Retinal pigment epithelial cell (primary cell): ENCODE results near the gene ANKRD27.
"Not testable (repeated sequence)": the region's sequence is repeated elsewhere in the genome, so short reads cannot be mapped to it uniquely, and the experiment has no call there.

ENCODE experiments used
- DNase-seq: peaks from one replicate; pipeline ENCODE4 v3.0.0-alpha.2; 2010; ENCODE audit warnings: low read depth
- H3K4me3 ChIP-seq: 2 replicates; pipeline ENCODE4 v1.5.1; 2011; ENCODE audit warnings: mild to moderate bottlenecking, low read length, control low read depth, moderate library complexity
- CTCF ChIP-seq: conservative IDR thresholded peaks from 2 replicates; pipeline ENCODE4 v1.5.1; 2011; ENCODE audit warnings: low read depth, low read length, control low read depth, inconsistent platforms

The ANKRD27 gene

DNA sequence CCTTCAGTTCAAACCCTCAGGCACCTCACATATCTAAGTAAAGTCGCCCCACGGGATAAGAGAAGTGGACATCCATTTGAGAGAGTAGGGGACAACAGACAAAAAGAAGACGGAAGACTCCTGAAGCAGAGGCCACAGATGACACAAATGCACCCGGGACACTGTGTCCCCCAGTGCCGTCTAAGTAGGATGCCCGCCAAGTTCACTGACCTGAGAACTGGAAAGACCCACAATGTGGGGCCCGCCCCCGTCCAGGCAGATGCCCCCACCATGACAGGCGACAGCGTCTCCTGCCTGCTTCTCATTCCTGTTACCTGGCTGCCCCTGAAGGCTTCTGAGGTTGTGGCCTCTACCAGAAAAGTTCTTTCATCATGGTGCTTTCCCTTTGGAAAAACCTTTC is 16.9 kb downstream of the ANKRD27 start:
- no peak for TF ChIP-seq CTCF
- no peak for DNase-seq
- no peak overlapping the region for H3K4me3 ChIP-seq

DNA sequence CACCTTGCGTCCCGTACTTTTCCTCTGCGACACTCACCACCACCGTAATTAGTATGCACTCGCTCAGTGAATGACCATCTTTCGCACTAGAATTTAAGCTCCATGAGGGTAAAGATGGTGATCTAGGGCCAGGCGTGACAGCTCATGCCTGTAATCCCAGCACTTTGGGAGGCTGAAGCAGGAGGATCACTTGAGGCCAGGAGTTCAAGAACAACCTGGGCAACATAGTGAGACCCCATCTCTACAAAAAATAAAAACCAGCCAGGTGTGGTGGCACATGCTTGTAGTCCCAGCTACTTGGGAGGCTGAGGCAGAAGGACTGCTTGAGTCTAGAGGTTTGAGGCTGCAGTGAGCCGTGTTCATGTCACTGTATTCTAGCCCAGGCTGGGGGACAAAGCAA is 18.6 kb downstream of the ANKRD27 start:
- DNase-seq: not testable (repeated sequence)

GRCh38 chr19:32653599-32653915 is 21.4 kb downstream of the ANKRD27 start:
- TF ChIP-seq CTCF: no peak
- H3K4me3 ChIP-seq: no peak overlapping the region
- DNase-seq: no peak

More for the DNA sequence above, 18.6 kb downstream of the ANKRD27 start:
- not testable (repeated sequence) for H3K4me3 ChIP-seq

GRCh38 chr19:32652894-32653598 is 21.9 kb downstream of the ANKRD27 start:
- peak; percentile 53 for DNase-seq
- no peak for TF ChIP-seq CTCF
- no peak overlapping the region for H3K4me3 ChIP-seq

DNA sequence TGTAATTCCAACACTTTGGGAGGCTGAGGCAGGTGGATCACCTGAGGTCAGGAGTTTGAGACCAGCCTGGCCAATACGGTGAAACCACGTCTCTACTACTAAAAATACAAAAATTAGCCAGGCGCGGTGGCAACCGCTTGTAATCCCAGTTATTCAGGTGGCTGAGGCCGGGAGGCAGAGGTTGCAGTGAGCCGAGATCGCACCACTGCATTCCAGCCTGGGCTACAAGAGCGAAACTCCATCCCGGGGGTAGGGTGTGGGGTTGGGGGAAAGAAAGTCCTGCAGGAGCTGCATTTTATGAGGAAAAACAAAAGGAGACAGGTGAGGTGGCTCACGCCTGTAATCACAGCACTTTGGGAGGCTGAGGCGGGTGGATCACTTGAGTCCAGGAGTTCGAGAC is 22.6 kb downstream of the ANKRD27 start:
- H3K4me3 ChIP-seq, DNase-seq: not testable (repeated sequence)

GRCh38 chr19:32651729-32652140 is 23.2 kb downstream of the ANKRD27 start:
- DNase-seq: peak; percentile 32
- peak; percentile 37 for TF ChIP-seq CTCF
- no peak overlapping the region for H3K4me3 ChIP-seq

GRCh38 chr19:32650671-32651070 is 24.3 kb downstream of the ANKRD27 start:
- H3K4me3 ChIP-seq: no peak overlapping the region
- TF ChIP-seq CTCF: no peak
- DNase-seq: no peak

GRCh38 chr19:32649751-32650150 is 25.2 kb downstream of the ANKRD27 start:
- H3K4me3 ChIP-seq: no peak overlapping the region
- TF ChIP-seq CTCF: no peak
- no peak for DNase-seq
